ENCODE measurements around the gene HES3.

- TF ChIP-seq EZH2 (IDR thresholded peaks at IDR 0.05): no peak
- TF ChIP-seq POLR2AphosphoS5 (IDR thresholded peaks at IDR 0.05; ENCODE audit: borderline replicate concordance, low read depth, low read length): no peak
These were observed 2.8 kb downstream of the HES3 start for GRCh38 chr1:6246497-6247467.
